Prostate gland (tissue), 2 donors: ENCODE measurements around the gene EIF4A3.

ENCODE experiments used
- POLR2A ChIP-seq: fragments of 450-650 bp; IDR thresholded peaks from one replicate; pipeline ENCODE4 v1.6.1; 2016; ENCODE audit warnings: antibody characterized with exemption, mild to moderate bottlenecking
- POLR2AphosphoS5 ChIP-seq: sonication (generic); formaldehyde crosslinking; IDR thresholded peaks from one replicate; pipeline ENCODE4 v1.6.1; 2017; ENCODE audit warnings: antibody characterized with exemption
- TF ChIP-seq, protein P1 (sequence below), 4 experiments: fragments of 200-600 bp in 2 of 4; fragments of 450-650 bp in 2 of 4; sonication (generic) in 2 of 4; IDR thresholded peaks; 1 replicate in 3 of 4; 2 replicates in 1 of 4; pipeline ENCODE4 v1.5.1; 2016 to 2019; ENCODE audit warnings: antibody characterized with exemption in 4 of 4, mild to moderate bottlenecking in 2 of 4, moderate library complexity in 2 of 4

- TF ChIP-seq, protein P1, sequence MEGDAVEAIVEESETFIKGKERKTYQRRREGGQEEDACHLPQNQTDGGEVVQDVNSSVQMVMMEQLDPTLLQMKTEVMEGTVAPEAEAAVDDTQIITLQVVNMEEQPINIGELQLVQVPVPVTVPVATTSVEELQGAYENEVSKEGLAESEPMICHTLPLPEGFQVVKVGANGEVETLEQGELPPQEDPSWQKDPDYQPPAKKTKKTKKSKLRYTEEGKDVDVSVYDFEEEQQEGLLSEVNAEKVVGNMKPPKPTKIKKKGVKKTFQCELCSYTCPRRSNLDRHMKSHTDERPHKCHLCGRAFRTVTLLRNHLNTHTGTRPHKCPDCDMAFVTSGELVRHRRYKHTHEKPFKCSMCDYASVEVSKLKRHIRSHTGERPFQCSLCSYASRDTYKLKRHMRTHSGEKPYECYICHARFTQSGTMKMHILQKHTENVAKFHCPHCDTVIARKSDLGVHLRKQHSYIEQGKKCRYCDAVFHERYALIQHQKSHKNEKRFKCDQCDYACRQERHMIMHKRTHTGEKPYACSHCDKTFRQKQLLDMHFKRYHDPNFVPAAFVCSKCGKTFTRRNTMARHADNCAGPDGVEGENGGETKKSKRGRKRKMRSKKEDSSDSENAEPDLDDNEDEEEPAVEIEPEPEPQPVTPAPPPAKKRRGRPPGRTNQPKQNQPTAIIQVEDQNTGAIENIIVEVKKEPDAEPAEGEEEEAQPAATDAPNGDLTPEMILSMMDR (IDR thresholded peaks at IDR 0.05) = no peak
- TF ChIP-seq POLR2A = no peak
- TF ChIP-seq POLR2AphosphoS5 = no peak
Observed at GRCh38 chr17:80097844-80098691, 48.9 kb downstream of the EIF4A3 start.
